WTC11 (cell line): ENCODE results near the gene ERBB4. TPM values are rescaled to one million over a fixed set of nuclear protein-coding genes. Genes with fewer than 3 reads are reported as not detected.

Experiments
- ATAC-seq: fragments of 200-7000 bp; cut with Tn5 transposase; 2 replicates; pipeline ENCODE4 v1.10.0; 2021; ENCODE audit warnings: mild to moderate bottlenecking, moderate library complexity
- CTCF ChIA-PET: fragments of 300-600 bp; sonication (Branson Sonifier 250); formaldehyde crosslinking; loops from one replicate; lab custom pipeline; 2021; ENCODE audit warnings: antibody characterized with exemption; lab: Charles Lee
- POLR2A ChIA-PET: fragments of 350-600 bp; sonication (Branson Sonifier 250); formaldehyde crosslinking; loops from one replicate; lab custom pipeline; 2021; ENCODE audit warnings: antibody characterized with exemption; lab: Charles Lee
- DNase-seq: peaks from one replicate; pipeline ENCODE4 v3.0.0; 2021; ENCODE audit warnings: low spot score
- H3K27ac Mint-ChIP-seq: 2 replicates; pipeline ENCODE4 v1.8.0; 2021; ENCODE audit warnings: mixed read lengths
- H3K27me3 Mint-ChIP-seq: 2 replicates; pipeline ENCODE4 v1.8.0; 2021; ENCODE audit warnings: low read depth, mild to moderate bottlenecking, moderate library complexity, mixed read lengths
- H3K36me3 Mint-ChIP-seq: 2 replicates; pipeline ENCODE4 v1.8.0; 2021; ENCODE audit warnings: mixed read lengths
- H3K4me1 Mint-ChIP-seq: 2 replicates; pipeline ENCODE4 v1.8.0; 2022; ENCODE audit warnings: mixed read lengths
- H3K4me3 Mint-ChIP-seq: 2 replicates; pipeline ENCODE4 v1.8.0; 2021; ENCODE audit warnings: mild to moderate bottlenecking, moderate library complexity, mixed read lengths
- H3K9me3 Mint-ChIP-seq: 2 replicates; pipeline ENCODE4 v1.8.0; 2021; ENCODE audit warnings: mixed read lengths
- CBFB ChIP-seq: sonication (generic); formaldehyde crosslinking; IDR thresholded peaks from 2 replicates; pipeline ENCODE4 v1.8.1; 2022; ENCODE audit warnings: mild to moderate bottlenecking, low read depth, missing genetic modification reagents
- ESRRA ChIP-seq: sonication (generic); formaldehyde crosslinking; IDR thresholded peaks from 2 replicates; pipeline ENCODE4 v1.8.1; 2022; ENCODE audit warnings: mild to moderate bottlenecking, missing genetic modification reagents, borderline replicate concordance
- FOXK1 ChIP-seq: sonication (generic); formaldehyde crosslinking; IDR thresholded peaks from 2 replicates; pipeline ENCODE4 v1.8.0; 2022; ENCODE audit warnings: mild to moderate bottlenecking, moderate library complexity, missing genetic modification reagents
- FOXP1 ChIP-seq: sonication (generic); formaldehyde crosslinking; IDR thresholded peaks from 2 replicates; pipeline ENCODE4 v1.8.0; 2022; ENCODE audit warnings: missing genetic modification reagents, mild to moderate bottlenecking, moderate library complexity, borderline replicate concordance
- GTF2I ChIP-seq: fragments of 250-450 bp; sonication (Bioruptor Pico); conservative IDR thresholded peaks from 2 replicates; pipeline ENCODE4 v1.4.0; 2021; ENCODE audit warnings: mild to moderate bottlenecking
- IRF2 ChIP-seq: sonication (generic); formaldehyde crosslinking; IDR thresholded peaks from 2 replicates; pipeline ENCODE4 v1.8.0; 2022; ENCODE audit warnings: low read depth, missing genetic modification reagents, borderline replicate concordance
- MXD4 ChIP-seq: fragments of 250-450 bp; sonication (Bioruptor Pico); IDR thresholded peaks from 2 replicates; pipeline ENCODE4 v1.8.0; 2021; ENCODE audit warnings: mild to moderate bottlenecking, moderate library complexity, borderline replicate concordance
- NFATC4 ChIP-seq: fragments of 250-450 bp; sonication (Bioruptor Pico); IDR thresholded peaks from 2 replicates; pipeline ENCODE4 v1.9.0; 2021; ENCODE audit warnings: mild to moderate bottlenecking
- NFYB ChIP-seq: sonication (generic); formaldehyde crosslinking; conservative IDR thresholded peaks from 2 replicates; pipeline ENCODE4 v1.8.0; 2022; ENCODE audit warnings: low read depth, missing genetic modification reagents
- NR1H2 ChIP-seq: sonication (generic); formaldehyde crosslinking; IDR thresholded peaks from 2 replicates; pipeline ENCODE4 v1.9.0; 2021; ENCODE audit warnings: mild to moderate bottlenecking, moderate library complexity, missing genetic modification reagents
- TEAD1 ChIP-seq: sonication (generic); formaldehyde crosslinking; IDR thresholded peaks from 2 replicates; pipeline ENCODE4 v1.8.0; 2022; ENCODE audit warnings: mild to moderate bottlenecking, missing genetic modification reagents
- ZBTB21 ChIP-seq: sonication (generic); formaldehyde crosslinking; IDR thresholded peaks from 2 replicates; pipeline ENCODE4 v1.8.1; 2023; ENCODE audit warnings: mild to moderate bottlenecking, missing genetic modification reagents, borderline replicate concordance
- ZNF121 ChIP-seq: sonication (generic); formaldehyde crosslinking; IDR thresholded peaks from 2 replicates; pipeline ENCODE4 v1.8.0; 2023; ENCODE audit warnings: missing genetic modification reagents
- ZNF232 ChIP-seq: sonication (generic); formaldehyde crosslinking; IDR thresholded peaks from 2 replicates; pipeline ENCODE4 v1.8.0; 2022; ENCODE audit warnings: mild to moderate bottlenecking, missing genetic modification reagents
- ZNF317 ChIP-seq: sonication (generic); formaldehyde crosslinking; IDR thresholded peaks from 2 replicates; pipeline ENCODE4 v1.8.1; 2023; ENCODE audit warnings: low read depth, mild to moderate bottlenecking, moderate library complexity, missing genetic modification reagents, borderline replicate concordance
- ZNF396 ChIP-seq: fragments of 250-450 bp; sonication (Bioruptor Pico); IDR thresholded peaks from 2 replicates; pipeline ENCODE4 v1.8.0; 2021; ENCODE audit warnings: mild to moderate bottlenecking, moderate library complexity, borderline replicate concordance
- ZNF671 ChIP-seq: fragments of 250-450 bp; sonication (Bioruptor Pico); IDR thresholded peaks from 2 replicates; pipeline ENCODE4 v1.8.0; 2021; ENCODE audit warnings: mild to moderate bottlenecking
- total RNA-seq: library from RNA; stranded (reverse); gene quantifications from 3 replicates; pipeline ENCODE4 v1.2.3, GENCODE V29; 2021
- TF ChIP-seq, protein P1 (sequence below): sonication (generic); formaldehyde crosslinking; IDR thresholded peaks from 2 replicates; pipeline ENCODE4 v1.8.1; 2023; ENCODE audit warnings: mild to moderate bottlenecking, missing genetic modification reagents, borderline replicate concordance
- TF ChIP-seq, protein P2 (sequence below): sonication (generic); formaldehyde crosslinking; IDR thresholded peaks from 2 replicates; pipeline ENCODE4 v1.8.1; 2023; ENCODE audit warnings: mild to moderate bottlenecking, missing genetic modification reagents, moderate library complexity
- TF ChIP-seq, protein P3 (sequence below): sonication (generic); formaldehyde crosslinking; IDR thresholded peaks from 2 replicates; pipeline ENCODE4 v1.8.1; 2023; ENCODE audit warnings: mild to moderate bottlenecking, missing genetic modification reagents, moderate library complexity
- TF ChIP-seq, protein P4 (sequence below): fragments of 250-450 bp; sonication (Bioruptor Pico); IDR thresholded peaks from 2 replicates; pipeline ENCODE4 v1.9.0; 2021; ENCODE audit warnings: mild to moderate bottlenecking
- TF ChIP-seq, protein P5 (sequence below): sonication (generic); formaldehyde crosslinking; IDR thresholded peaks from 2 replicates; pipeline ENCODE4 v1.8.0; 2023; ENCODE audit warnings: missing genetic modification reagents
- TF ChIP-seq, protein P6 (sequence below): fragments of 250-450 bp; sonication (Bioruptor Pico); IDR thresholded peaks from 2 replicates; pipeline ENCODE4 v1.9.0; 2021; ENCODE audit warnings: moderate library complexity, mild to moderate bottlenecking, inconsistent platforms, borderline replicate concordance
- TF ChIP-seq, protein P7 (sequence below): sonication (generic); formaldehyde crosslinking; IDR thresholded peaks from 2 replicates; pipeline ENCODE4 v1.8.0; 2022; ENCODE audit warnings: mild to moderate bottlenecking, missing genetic modification reagents
- TF ChIP-seq, protein P8 (sequence below): fragments of 250-450 bp; sonication (Bioruptor Pico); IDR thresholded peaks from 2 replicates; pipeline ENCODE4 v1.8.0; 2021; ENCODE audit warnings: mild to moderate bottlenecking
- TF ChIP-seq, protein P9 (sequence below): fragments of 250-450 bp; sonication (Bioruptor Pico); conservative IDR thresholded peaks from 2 replicates; pipeline ENCODE4 v1.9.0; 2021; ENCODE audit warnings: mild to moderate bottlenecking

Gene ERBB4
- total RNA-seq, 1 experiment from 2014 or later, result 1.6 TPM

DNA sequence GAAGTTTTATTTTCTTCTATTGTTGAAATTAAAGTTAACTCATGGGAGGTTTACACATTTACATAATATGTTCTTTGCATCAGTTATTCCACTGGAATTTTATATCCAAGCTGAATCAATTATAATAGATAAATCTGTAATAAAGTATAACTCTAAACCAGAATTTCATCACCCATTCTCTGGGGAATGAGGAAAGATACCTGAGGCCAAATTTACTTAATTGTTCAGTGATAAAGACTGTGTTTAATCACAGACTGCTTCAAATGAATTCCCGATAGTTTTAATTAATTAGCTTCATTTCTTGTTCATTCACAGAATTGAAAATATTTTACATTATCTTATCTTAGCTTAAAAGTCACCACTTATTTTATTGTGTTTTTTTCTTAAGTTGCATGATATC is 562.5 kb downstream of the ERBB4 start (continued):
- TF ChIP-seq, protein P1, sequence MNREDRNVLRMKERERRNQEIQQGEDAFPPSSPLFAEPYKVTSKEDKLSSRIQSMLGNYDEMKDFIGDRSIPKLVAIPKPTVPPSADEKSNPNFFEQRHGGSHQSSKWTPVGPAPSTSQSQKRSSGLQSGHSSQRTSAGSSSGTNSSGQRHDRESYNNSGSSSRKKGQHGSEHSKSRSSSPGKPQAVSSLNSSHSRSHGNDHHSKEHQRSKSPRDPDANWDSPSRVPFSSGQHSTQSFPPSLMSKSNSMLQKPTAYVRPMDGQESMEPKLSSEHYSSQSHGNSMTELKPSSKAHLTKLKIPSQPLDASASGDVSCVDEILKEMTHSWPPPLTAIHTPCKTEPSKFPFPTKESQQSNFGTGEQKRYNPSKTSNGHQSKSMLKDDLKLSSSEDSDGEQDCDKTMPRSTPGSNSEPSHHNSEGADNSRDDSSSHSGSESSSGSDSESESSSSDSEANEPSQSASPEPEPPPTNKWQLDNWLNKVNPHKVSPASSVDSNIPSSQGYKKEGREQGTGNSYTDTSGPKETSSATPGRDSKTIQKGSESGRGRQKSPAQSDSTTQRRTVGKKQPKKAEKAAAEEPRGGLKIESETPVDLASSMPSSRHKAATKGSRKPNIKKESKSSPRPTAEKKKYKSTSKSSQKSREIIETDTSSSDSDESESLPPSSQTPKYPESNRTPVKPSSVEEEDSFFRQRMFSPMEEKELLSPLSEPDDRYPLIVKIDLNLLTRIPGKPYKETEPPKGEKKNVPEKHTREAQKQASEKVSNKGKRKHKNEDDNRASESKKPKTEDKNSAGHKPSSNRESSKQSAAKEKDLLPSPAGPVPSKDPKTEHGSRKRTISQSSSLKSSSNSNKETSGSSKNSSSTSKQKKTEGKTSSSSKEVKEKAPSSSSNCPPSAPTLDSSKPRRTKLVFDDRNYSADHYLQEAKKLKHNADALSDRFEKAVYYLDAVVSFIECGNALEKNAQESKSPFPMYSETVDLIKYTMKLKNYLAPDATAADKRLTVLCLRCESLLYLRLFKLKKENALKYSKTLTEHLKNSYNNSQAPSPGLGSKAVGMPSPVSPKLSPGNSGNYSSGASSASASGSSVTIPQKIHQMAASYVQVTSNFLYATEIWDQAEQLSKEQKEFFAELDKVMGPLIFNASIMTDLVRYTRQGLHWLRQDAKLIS (CRISPR knock-in tag), result no peak
- no peak for TF ChIP-seq GTF2I (CRISPR knock-in tag)
- no peak for TF ChIP-seq ZBTB21 (CRISPR knock-in tag)
- TF ChIP-seq ZNF121 (CRISPR knock-in tag), result no peak
- TF ChIP-seq ZNF671 (CRISPR knock-in tag), result no peak
- TF ChIP-seq ESRRA (CRISPR knock-in tag), result no peak
- no peak for TF ChIP-seq NFYB
- TF ChIP-seq, protein P2, sequence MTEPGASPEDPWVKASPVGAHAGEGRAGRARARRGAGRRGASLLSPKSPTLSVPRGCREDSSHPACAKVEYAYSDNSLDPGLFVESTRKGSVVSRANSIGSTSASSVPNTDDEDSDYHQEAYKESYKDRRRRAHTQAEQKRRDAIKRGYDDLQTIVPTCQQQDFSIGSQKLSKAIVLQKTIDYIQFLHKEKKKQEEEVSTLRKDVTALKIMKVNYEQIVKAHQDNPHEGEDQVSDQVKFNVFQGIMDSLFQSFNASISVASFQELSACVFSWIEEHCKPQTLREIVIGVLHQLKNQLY (CRISPR knock-in tag), result no peak
- TF ChIP-seq ZNF232, result no peak
- no peak for TF ChIP-seq TEAD1 (CRISPR knock-in tag)
- no peak for TF ChIP-seq IRF2 (CRISPR knock-in tag)
- TF ChIP-seq, protein P3, sequence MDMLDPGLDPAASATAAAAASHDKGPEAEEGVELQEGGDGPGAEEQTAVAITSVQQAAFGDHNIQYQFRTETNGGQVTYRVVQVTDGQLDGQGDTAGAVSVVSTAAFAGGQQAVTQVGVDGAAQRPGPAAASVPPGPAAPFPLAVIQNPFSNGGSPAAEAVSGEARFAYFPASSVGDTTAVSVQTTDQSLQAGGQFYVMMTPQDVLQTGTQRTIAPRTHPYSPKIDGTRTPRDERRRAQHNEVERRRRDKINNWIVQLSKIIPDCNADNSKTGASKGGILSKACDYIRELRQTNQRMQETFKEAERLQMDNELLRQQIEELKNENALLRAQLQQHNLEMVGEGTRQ, result no peak
- no peak for TF ChIP-seq ZNF317 (CRISPR knock-in tag)

DNA sequence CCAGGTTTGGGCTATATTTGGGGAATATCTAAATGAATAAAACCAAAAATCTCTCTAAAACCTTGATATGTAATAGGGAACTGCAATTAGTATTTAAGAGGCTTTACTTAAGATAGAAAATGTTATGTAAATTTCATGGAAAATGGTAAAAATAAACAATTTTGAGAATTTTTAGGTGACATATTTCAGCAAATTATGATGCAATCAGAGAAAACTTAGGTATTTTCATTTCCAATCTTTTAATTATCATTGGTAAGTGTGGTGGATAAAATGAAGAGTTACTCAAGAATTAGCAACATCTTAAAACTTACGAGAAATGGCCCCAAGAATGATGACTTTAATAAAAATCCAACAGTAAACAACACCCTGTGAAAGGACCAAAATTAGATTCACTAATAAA is 571.4 kb downstream of the ERBB4 start:
- no peaks in the 10 kb centered on the region for H3K4me1 Mint-ChIP-seq
- H3K27ac Mint-ChIP-seq, result no peak overlapping the region
- ChIA-PET CTCF (no interaction called here), POLR2A (no interaction called here)
- H3K27me3 Mint-ChIP-seq, result no peaks in the 10 kb centered on the region; the same call in 1 of the 2 replicates
- H3K4me3 Mint-ChIP-seq, result no peak overlapping the region
- peaks cover 24% of the 10 kb centered on the region for H3K9me3 Mint-ChIP-seq
- no peak for ATAC-seq
- no peaks in the 10 kb centered on the region; the same call in 1 of the 2 replicates for H3K36me3 Mint-ChIP-seq
- DNase-seq, result no peak
- TF ChIP-seq FOXP1 (CRISPR knock-in tag) (no peak), NR1H2 (CRISPR knock-in tag) (no peak), NFATC4 (CRISPR knock-in tag) (no peak), MXD4 (no peak), FOXK1 (CRISPR knock-in tag) (no peak), ZNF396 (CRISPR knock-in tag) (no peak), CBFB (CRISPR knock-in tag) (no peak)
- TF ChIP-seq, protein P4, sequence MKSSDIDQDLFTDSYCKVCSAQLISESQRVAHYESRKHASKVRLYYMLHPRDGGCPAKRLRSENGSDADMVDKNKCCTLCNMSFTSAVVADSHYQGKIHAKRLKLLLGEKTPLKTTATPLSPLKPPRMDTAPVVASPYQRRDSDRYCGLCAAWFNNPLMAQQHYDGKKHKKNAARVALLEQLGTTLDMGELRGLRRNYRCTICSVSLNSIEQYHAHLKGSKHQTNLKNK (CRISPR knock-in tag), result no peak
- TF ChIP-seq, protein P5, sequence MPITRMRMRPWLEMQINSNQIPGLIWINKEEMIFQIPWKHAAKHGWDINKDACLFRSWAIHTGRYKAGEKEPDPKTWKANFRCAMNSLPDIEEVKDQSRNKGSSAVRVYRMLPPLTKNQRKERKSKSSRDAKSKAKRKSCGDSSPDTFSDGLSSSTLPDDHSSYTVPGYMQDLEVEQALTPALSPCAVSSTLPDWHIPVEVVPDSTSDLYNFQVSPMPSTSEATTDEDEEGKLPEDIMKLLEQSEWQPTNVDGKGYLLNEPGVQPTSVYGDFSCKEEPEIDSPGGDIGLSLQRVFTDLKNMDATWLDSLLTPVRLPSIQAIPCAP (CRISPR knock-in tag), result no peak
- TF ChIP-seq, protein P6, sequence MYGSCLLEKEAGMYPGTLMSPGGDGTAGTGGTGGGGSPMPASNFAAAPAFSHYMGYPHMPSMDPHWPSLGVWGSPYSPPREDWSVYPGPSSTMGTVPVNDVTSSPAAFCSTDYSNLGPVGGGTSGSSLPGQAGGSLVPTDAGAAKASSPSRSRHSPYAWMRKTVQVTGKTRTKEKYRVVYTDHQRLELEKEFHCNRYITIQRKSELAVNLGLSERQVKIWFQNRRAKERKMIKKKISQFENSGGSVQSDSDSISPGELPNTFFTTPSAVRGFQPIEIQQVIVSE, result no peak
- TF ChIP-seq, protein P7, sequence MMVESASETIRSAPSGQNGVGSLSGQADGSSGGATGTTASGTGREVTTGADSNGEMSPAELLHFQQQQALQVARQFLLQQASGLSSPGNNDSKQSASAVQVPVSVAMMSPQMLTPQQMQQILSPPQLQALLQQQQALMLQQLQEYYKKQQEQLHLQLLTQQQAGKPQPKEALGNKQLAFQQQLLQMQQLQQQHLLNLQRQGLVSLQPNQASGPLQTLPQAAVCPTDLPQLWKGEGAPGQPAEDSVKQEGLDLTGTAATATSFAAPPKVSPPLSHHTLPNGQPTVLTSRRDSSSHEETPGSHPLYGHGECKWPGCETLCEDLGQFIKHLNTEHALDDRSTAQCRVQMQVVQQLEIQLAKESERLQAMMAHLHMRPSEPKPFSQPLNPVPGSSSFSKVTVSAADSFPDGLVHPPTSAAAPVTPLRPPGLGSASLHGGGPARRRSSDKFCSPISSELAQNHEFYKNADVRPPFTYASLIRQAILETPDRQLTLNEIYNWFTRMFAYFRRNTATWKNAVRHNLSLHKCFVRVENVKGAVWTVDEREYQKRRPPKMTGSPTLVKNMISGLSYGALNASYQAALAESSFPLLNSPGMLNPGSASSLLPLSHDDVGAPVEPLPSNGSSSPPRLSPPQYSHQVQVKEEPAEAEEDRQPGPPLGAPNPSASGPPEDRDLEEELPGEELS, result no peak
- TF ChIP-seq, protein P8, sequence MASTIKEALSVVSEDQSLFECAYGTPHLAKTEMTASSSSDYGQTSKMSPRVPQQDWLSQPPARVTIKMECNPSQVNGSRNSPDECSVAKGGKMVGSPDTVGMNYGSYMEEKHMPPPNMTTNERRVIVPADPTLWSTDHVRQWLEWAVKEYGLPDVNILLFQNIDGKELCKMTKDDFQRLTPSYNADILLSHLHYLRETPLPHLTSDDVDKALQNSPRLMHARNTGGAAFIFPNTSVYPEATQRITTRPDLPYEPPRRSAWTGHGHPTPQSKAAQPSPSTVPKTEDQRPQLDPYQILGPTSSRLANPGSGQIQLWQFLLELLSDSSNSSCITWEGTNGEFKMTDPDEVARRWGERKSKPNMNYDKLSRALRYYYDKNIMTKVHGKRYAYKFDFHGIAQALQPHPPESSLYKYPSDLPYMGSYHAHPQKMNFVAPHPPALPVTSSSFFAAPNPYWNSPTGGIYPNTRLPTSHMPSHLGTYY (CRISPR knock-in tag), result no peak
- TF ChIP-seq, protein P9, sequence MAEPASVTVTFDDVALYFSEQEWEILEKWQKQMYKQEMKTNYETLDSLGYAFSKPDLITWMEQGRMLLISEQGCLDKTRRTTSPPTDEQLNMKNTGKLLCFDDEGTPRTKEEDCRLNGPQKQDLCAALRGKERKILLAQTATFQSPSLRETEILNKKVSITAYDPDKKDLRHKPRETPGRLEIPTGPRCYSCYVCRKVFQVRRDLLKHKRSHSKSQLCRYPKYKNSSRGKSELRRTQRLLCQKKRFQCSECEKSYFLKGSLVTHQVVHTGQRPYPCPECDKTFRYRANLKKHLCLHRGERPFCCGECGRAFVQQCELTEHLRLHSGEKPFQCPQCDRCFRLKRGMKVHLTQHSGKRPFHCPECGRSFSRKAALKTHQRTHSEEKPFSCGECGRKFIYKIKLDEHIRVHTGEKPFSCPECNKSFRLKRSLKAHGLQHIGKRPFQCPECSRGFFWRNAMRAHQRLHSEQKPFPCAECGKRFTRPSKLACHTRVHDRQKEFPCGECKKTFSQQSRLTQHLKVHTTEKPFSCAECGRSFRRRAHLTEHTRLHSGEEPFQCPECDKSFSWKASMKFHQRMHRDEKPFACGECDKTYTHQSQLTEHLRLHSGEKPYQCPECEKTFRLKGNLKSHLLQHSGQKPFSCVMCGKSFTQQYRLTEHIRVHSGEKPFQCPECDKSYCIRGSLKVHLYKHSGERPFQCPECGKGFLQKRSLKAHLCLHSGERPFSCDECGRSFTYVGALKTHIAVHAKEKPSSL (CRISPR knock-in tag), result no peak
